T-helper 2 cell treated with Interferon-gamma antibody and Interleukin-4, amounts not matched to agents 5 μg/mL and 100 μg/mL, for 36 hours (primary cell): ENCODE data around the gene STARD5.

Experiments used
- DNase-seq: peaks from one replicate; pipeline ENCODE4 v3.0.0; 2021; ENCODE audit warnings: low spot score
- H3K27ac Mint-ChIP-seq: one replicate; pipeline ENCODE4 v1.8.0; 2021; ENCODE audit warnings: mild to moderate bottlenecking, mixed read lengths
- H3K27me3 Mint-ChIP-seq: one replicate; pipeline ENCODE4 v1.8.0; 2021; ENCODE audit warnings: low read depth, mixed read lengths
- H3K36me3 Mint-ChIP-seq: one replicate; pipeline ENCODE4 v1.8.0; 2021; ENCODE audit warnings: low read depth, mixed read lengths
- H3K4me1 Mint-ChIP-seq: one replicate; pipeline ENCODE4 v1.8.0; 2021; ENCODE audit warnings: low read depth, mixed read lengths
- H3K4me3 Mint-ChIP-seq: one replicate; pipeline ENCODE4 v1.8.0; 2022; ENCODE audit warnings: mild to moderate bottlenecking, moderate library complexity, mixed read lengths
- H3K9me3 Mint-ChIP-seq: one replicate; pipeline ENCODE4 v1.8.0; 2021; ENCODE audit warnings: mixed read lengths

The STARD5 gene

GRCh38 chr15:81264072-81264857, 59.7 kb downstream of the STARD5 start:
- Mint-ChIP-seq H3K27ac (no peak overlapping the region), H3K4me1 (peaks cover 23% of the 10 kb centered on the region), H3K27me3 (peaks cover 14% of the 10 kb centered on the region), H3K36me3 (no peaks in the 10 kb centered on the region), H3K4me3 (no peak overlapping the region), H3K9me3 (no peaks in the 10 kb centered on the region)
- DNase-seq = no peak

GRCh38 chr15:81263477-81263876, 60.5 kb downstream of the STARD5 start:
- Mint-ChIP-seq H3K36me3 (no peaks in the 10 kb centered on the region), H3K9me3 (no peaks in the 10 kb centered on the region), H3K4me3 (no peak overlapping the region), H3K4me1 (peaks cover 19% of the 10 kb centered on the region), H3K27me3 (peaks cover 16% of the 10 kb centered on the region), H3K27ac (no peak overlapping the region)
- no peak for DNase-seq

- Mint-ChIP-seq H3K27me3 (peaks cover 23% of the 10 kb centered on the region), H3K9me3 (no peaks in the 10 kb centered on the region), H3K27ac (no peak overlapping the region), H3K4me3 (no peak overlapping the region), H3K36me3 (no peaks in the 10 kb centered on the region), H3K4me1 (peaks cover 14% of the 10 kb centered on the region)
- no peak for DNase-seq
Observed at GRCh38 chr15:81261172-81261811, 62.6 kb downstream of the STARD5 start.

- H3K27ac Mint-ChIP-seq = no peak overlapping the region
- no peak overlapping the region for H3K4me3 Mint-ChIP-seq
- H3K36me3 Mint-ChIP-seq = no peaks in the 10 kb centered on the region
- H3K27me3 Mint-ChIP-seq = peaks cover 17% of the 10 kb centered on the region
- no peaks in the 10 kb centered on the region for H3K4me1 Mint-ChIP-seq
- DNase-seq = no peak
- H3K9me3 Mint-ChIP-seq = no peaks in the 10 kb centered on the region
Observed at GRCh38 chr15:81259760-81260298, 64.1 kb downstream of the STARD5 start.
